KMS-11 (cell line): Measurements from ENCODE around the gene PAAF1.

Source experiments
- H2AFZ ChIP-seq: fragments of 200-600 bp; sonication (generic); 2 replicates; pipeline ENCODE4 v1.6.1; 2016; ENCODE audit warnings: antibody characterized with exemption, mixed run types, low read depth
- H3K27ac ChIP-seq: fragments of 200-600 bp; sonication (generic); 2 replicates; pipeline ENCODE4 v1.6.1; 2016; ENCODE audit warnings: mild to moderate bottlenecking, mixed run types
- H3K27me3 ChIP-seq: fragments of 200-600 bp; sonication (generic); 2 replicates; pipeline ENCODE4 v1.6.1; 2017; ENCODE audit warnings: mild to moderate bottlenecking, low read depth, mixed run types, moderate library complexity; ENCODE audit not compliant: insufficient read depth
- H3K36me3 ChIP-seq: fragments of 200-600 bp; sonication (generic); 2 replicates; pipeline ENCODE4 v1.6.1; 2017; ENCODE audit warnings: mild to moderate bottlenecking, mixed run types; ENCODE audit not compliant: insufficient read depth
- H3K4me1 ChIP-seq: fragments of 200-600 bp; sonication (generic); 2 replicates; pipeline ENCODE4 v1.6.1; 2016; ENCODE audit warnings: mild to moderate bottlenecking, low read depth, mixed run types; ENCODE audit not compliant: poor library complexity, severe bottlenecking
- H3K4me2 ChIP-seq: fragments of 200-600 bp; sonication (generic); 2 replicates; pipeline ENCODE4 v1.7.0; 2016; ENCODE audit warnings: mild to moderate bottlenecking, mixed run types
- H3K4me3 ChIP-seq: fragments of 200-600 bp; sonication (generic); IDR thresholded peaks from 2 replicates; pipeline ENCODE4 v1.6.1; 2017; ENCODE audit warnings: low read depth, low read length, mixed read lengths; ENCODE audit not compliant: insufficient read depth
- H3K79me2 ChIP-seq: fragments of 200-600 bp; sonication (generic); 2 replicates; pipeline ENCODE4 v1.6.1; 2016; ENCODE audit warnings: low read depth, mixed run types; ENCODE audit not compliant: insufficient read depth
- H3K9ac ChIP-seq: fragments of 200-600 bp; sonication (generic); 2 replicates; pipeline ENCODE4 v1.6.1; 2016; ENCODE audit warnings: mild to moderate bottlenecking, mixed run types
- H4K20me1 ChIP-seq: fragments of 200-600 bp; sonication (generic); 2 replicates; pipeline ENCODE4 v1.6.1; 2016; ENCODE audit warnings: mild to moderate bottlenecking, mixed run types; ENCODE audit not compliant: insufficient read depth
- CTCF ChIP-seq: fragments of 200-600 bp; sonication (generic); conservative IDR thresholded peaks from 2 replicates; pipeline ENCODE4 v1.6.1; 2017; ENCODE audit warnings: low read depth, mild to moderate bottlenecking, antibody characterized with exemption, low read length, moderate library complexity, mixed read lengths

The PAAF1 gene

GRCh38 chr11:73940801-73941570 lies 64.2 kb downstream of the PAAF1 start:
- Histone ChIP-seq H3K27ac (no peak overlapping the region), H3K4me2 (no peak overlapping the region), H3K27me3 (no peaks in the 10 kb centered on the region), H3K79me2 (no peaks in the 10 kb centered on the region), H3K4me3 (no peak overlapping the region), H4K20me1 (no peaks in the 10 kb centered on the region), H3K36me3 (no peaks in the 10 kb centered on the region), H3K4me1 (no peaks in the 10 kb centered on the region), H2AFZ (no peak overlapping the region), H3K9ac (no peak overlapping the region)
- no peak for TF ChIP-seq CTCF

GRCh38 chr11:73942010-73942409 lies 65.2 kb downstream of the PAAF1 start:
- no peak overlapping the region for H3K4me3 ChIP-seq
- no peak overlapping the region for H2AFZ ChIP-seq
- no peaks in the 10 kb centered on the region for H3K27me3 ChIP-seq
- no peaks in the 10 kb centered on the region for H3K79me2 ChIP-seq
- H3K27ac ChIP-seq, result no peak overlapping the region
- H3K4me2 ChIP-seq, result no peak overlapping the region
- H4K20me1 ChIP-seq, result no peaks in the 10 kb centered on the region
- TF ChIP-seq CTCF, result no peak
- no peak overlapping the region for H3K9ac ChIP-seq
- H3K36me3 ChIP-seq, result no peaks in the 10 kb centered on the region
- H3K4me1 ChIP-seq, result no peaks in the 10 kb centered on the region

- no peak for TF ChIP-seq CTCF
Observed at GRCh38 chr11:73944085-73944484, 67.3 kb downstream of the PAAF1 start.

GRCh38 chr11:73944901-73945300 lies 68.1 kb downstream of the PAAF1 start:
- TF ChIP-seq CTCF, result no peak
- Histone ChIP-seq H2AFZ (no peak overlapping the region), H3K27ac (no peak overlapping the region), H3K4me1 (no peaks in the 10 kb centered on the region), H3K79me2 (no peaks in the 10 kb centered on the region), H3K9ac (no peak overlapping the region), H3K27me3 (no peaks in the 10 kb centered on the region), H3K4me2 (no peak overlapping the region), H3K4me3 (no peak overlapping the region), H3K36me3 (no peaks in the 10 kb centered on the region), H4K20me1 (no peaks in the 10 kb centered on the region)

More at GRCh38 chr11:73944085-73944484, 67.3 kb downstream of the PAAF1 start:
- H3K9ac ChIP-seq, result no peak overlapping the region
- no peak overlapping the region for H3K4me2 ChIP-seq
- H3K79me2 ChIP-seq, result no peaks in the 10 kb centered on the region
- H3K4me1 ChIP-seq, result no peaks in the 10 kb centered on the region
- no peak overlapping the region for H3K4me3 ChIP-seq
- no peak overlapping the region for H3K27ac ChIP-seq
- H2AFZ ChIP-seq, result no peak overlapping the region
- no peaks in the 10 kb centered on the region for H3K36me3 ChIP-seq
- H3K27me3 ChIP-seq, result no peaks in the 10 kb centered on the region
- H4K20me1 ChIP-seq, result no peaks in the 10 kb centered on the region
